ENCODE measurements around the gene DHCR24.

DHCR24 gene

GRCh38 chr1:54811066-54811465 lies 75.9 kb downstream of the DHCR24 start:
- Histone ChIP-seq H4K20me1 (no peaks in the 10 kb centered on the region; a peak in 1 of 22 replicates), H3K27me3 (no peaks in the 10 kb centered on the region), H3K9me3 (replicated peaks in 1 of 11) (no peaks in the 10 kb centered on the region), H3K9ac (no peak overlapping the region), H3K4me2 (no peak overlapping the region), H3K27ac (no peak overlapping the region), H3K36me3 (no peaks in the 10 kb centered on the region), H3K4me3 (no peak overlapping the region), H3K4me1 (peaks cover 0 to 37% (median 8%) of the 10 kb centered on the region in 10 experiments; a peak in 10 of 20 replicates)
- TF ChIP-seq Cebpa-rat (IDR thresholded peaks at IDR 0.05), result no peak

DNA sequence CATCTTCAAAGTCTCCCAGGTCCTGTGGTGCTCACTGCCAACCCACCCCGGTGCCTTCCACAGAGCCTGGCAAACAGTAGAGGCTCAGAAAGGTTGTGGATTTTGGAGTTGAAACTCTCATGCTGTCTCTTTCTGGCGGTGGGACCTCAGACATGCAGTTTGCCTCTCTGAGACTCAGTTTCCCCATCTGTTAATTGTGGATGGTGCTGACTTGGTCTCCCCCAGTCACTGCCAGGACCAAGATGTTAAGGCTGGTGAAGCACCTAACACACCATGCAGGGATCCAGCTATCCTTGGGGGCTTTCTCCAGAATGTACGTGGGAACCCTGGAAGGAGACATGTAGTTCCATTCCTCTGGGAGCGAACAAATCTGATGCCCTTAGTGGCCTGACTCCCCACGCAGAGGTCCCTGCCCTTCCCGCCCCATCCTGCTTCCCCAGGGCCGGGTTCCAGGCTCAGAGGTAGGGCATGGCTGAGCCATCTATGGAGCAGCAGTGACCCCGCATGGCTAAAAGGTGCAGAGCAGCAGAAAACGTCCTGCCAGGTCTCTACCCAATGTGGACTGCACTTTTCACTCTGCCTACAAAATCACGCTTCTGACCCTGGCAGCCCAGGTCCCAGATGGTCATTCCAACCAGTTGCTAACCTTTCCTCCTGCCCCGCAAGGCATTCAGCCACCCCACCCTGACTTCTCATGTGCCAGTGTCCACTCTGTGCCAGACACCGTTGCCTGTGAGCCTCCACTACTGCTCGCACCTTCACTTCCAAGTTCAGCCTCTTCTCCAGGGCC lies 76.6 kb downstream of the DHCR24 start:
- Histone ChIP-seq H3K27ac (no peak overlapping the region), H3K4me1 (peaks cover 0 to 41% (median 8%) of the 10 kb centered on the region in 10 experiments; a peak in 10 of 20 replicates), H4K20me1 (no peaks in the 10 kb centered on the region; a peak in 1 of 22 replicates), H3K4me3 (no peak overlapping the region), H3K9ac (no peak overlapping the region; a peak in 1 of 22 replicates), H3K36me3 (no peaks in the 10 kb centered on the region), H3K9me3 (replicated peaks in 1 of 11) (no peaks in the 10 kb centered on the region), H3K4me2 (no peak overlapping the region), H3K27me3 (no peaks in the 10 kb centered on the region)
- TF ChIP-seq Cebpa-rat (IDR thresholded peaks at IDR 0.05), result no peak

DNA sequence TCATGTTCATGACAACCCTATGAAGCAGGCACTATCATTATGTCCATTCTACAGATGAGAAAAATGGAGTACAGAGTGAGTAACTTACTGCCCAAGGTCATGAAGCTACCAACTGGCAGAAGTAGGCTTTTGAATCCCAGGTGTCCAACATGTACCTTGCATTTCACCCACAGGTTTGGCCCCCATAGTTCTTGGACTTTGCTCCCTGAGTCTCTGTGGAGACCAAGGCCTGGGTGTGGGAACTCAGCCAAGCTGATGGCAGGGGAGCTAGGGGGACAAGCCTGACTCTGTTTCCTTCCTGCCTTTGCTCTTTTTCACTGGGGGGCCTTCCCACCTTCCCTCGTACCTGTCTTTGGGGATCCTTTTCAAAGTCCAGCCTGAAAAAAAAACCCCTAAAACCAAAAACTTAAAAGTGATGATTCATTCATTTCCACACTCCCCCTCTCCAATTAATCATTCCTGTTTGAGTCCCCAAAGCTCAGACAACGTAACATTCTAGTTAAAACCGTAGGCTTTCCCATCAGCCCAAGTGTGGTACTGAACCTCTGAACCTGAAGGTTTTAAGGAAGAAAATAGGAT lies 77.4 kb downstream of the DHCR24 start:
- no peaks in the 10 kb centered on the region for H3K27me3 ChIP-seq
- no peaks in the 10 kb centered on the region for H3K9me3 ChIP-seq (replicated peaks in 1 of 11)

GRCh38 chr1:54808443-54809207 lies 78.4 kb downstream of the DHCR24 start:
- Histone ChIP-seq H4K20me1 (no peaks in the 10 kb centered on the region; a peak in 1 of 22 replicates), H3K4me2 (peak overlapping the region in 3 of 11 experiments; percentile 13 to 75 (median 72); a peak in 2 of 22 replicates), H3K27me3 (no peaks in the 10 kb centered on the region), H3K9ac (no peak overlapping the region), H3K27ac (no peak overlapping the region), H3K36me3 (no peaks in the 10 kb centered on the region), H3K4me1 (peaks cover 0 to 54% (median 8%) of the 10 kb centered on the region in 10 experiments; a peak in 10 of 20 replicates), H3K9me3 (replicated peaks in 1 of 11) (no peaks in the 10 kb centered on the region), H3K4me3 (no peak overlapping the region)
- no peak for TF ChIP-seq Cebpa-rat (IDR thresholded peaks at IDR 0.05)

More for the DNA sequence above, 77.4 kb downstream of the DHCR24 start:
- no peak overlapping the region for H3K9ac ChIP-seq
- H3K36me3 ChIP-seq, result no peaks in the 10 kb centered on the region
- no peak overlapping the region for H3K4me2 ChIP-seq
- H3K4me1 ChIP-seq, result peaks cover 0 to 47% (median 8%) of the 10 kb centered on the region in 10 experiments; a peak in 10 of 20 replicates
- no peaks in the 10 kb centered on the region; a peak in 1 of 22 replicates for H4K20me1 ChIP-seq
- no peak overlapping the region for H3K27ac ChIP-seq
- no peak for TF ChIP-seq Cebpa-rat (IDR thresholded peaks at IDR 0.05)
- H3K4me3 ChIP-seq, result no peak overlapping the region

DNA sequence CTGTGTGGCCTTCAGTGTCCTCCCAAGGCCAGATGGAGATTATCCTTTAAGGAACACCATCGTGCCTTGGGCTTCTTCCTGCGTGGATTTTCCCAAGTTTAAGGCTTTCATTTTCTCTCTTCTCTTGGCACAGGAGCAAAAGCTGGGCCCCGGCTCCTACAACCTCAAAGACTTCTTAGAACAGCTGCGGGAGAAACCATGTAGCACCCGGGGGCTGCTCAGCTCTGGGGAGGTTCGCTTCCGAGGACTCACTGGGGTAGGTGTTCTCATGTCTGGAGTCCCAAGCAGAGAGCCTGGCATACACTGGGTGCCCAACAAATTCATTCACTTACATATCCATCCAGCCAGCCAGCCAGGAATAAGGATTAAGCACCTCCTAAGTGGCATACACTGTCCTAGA lies 79.2 kb downstream of the DHCR24 start:
- Histone ChIP-seq H4K20me1 (no peaks in the 10 kb centered on the region; a peak in 1 of 22 replicates), H3K27ac (peak overlapping the region in 4 of 11 experiments; percentile 4 to 60 (median 38); a peak in 5 of 22 replicates)

GRCh38 chr1:54806931-54807611 lies 79.9 kb downstream of the DHCR24 start:
- Histone ChIP-seq H3K4me3 (no peak overlapping the region), H3K36me3 (no peaks in the 10 kb centered on the region), H3K9me3 (replicated peaks in 1 of 11) (no peaks in the 10 kb centered on the region), H3K9ac (peak overlapping the region in 3 of 11 experiments; percentile 22 to 36 (median 25); a peak in 3 of 22 replicates), H3K4me1 (peaks cover 0 to 54% (median 8%) of the 10 kb centered on the region in 10 experiments; a peak in 10 of 20 replicates), H3K27me3 (no peaks in the 10 kb centered on the region), H4K20me1 (no peaks in the 10 kb centered on the region; a peak in 1 of 22 replicates), H3K4me2 (peak overlapping the region in 5 of 11 experiments; percentile 51 to 77 (median 72); a peak in 10 of 22 replicates), H3K27ac (peak overlapping the region in 4 of 11 experiments; percentile 4 to 60 (median 38); a peak in 5 of 22 replicates)
- no peak for TF ChIP-seq Cebpa-rat (IDR thresholded peaks at IDR 0.05)

More for the DNA sequence above, 79.2 kb downstream of the DHCR24 start:
- Histone ChIP-seq H3K36me3 (no peaks in the 10 kb centered on the region), H3K4me2 (peak overlapping the region in 5 of 11 experiments; percentile 51 to 77 (median 72); a peak in 10 of 22 replicates), H3K4me3 (no peak overlapping the region), H3K27me3 (no peaks in the 10 kb centered on the region), H3K9ac (peak overlapping the region in 3 of 11 experiments; percentile 22 to 36 (median 25); a peak in 3 of 22 replicates), H3K9me3 (replicated peaks in 1 of 11) (no peaks in the 10 kb centered on the region), H3K4me1 (peaks cover 0 to 54% (median 8%) of the 10 kb centered on the region in 10 experiments; a peak in 10 of 20 replicates)
- no peak for TF ChIP-seq Cebpa-rat (IDR thresholded peaks at IDR 0.05)

DNA sequence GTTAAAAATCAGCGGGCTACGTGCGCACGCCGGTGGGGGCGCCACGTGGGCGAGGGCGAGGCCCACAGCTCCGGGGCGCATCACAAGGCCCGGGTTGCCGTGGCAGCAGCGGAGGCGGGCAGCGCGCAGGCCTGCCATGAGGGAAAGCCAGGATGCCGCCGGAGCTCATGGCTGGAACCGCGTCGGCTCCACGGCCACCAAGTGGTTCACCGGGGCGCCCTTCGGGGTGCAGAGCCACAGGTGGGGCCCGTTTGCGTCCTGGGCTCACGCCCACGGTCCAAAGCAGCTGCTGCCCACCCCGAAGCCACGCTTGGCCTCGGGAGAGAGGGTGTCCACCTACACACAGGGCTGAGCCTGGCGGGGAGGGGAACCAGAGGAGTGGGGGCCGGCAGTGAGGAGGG lies 81.0 kb downstream of the DHCR24 start:
- Histone ChIP-seq H3K4me3 (no peak overlapping the region), H3K4me2 (no peak overlapping the region; a peak in 1 of 22 replicates), H4K20me1 (no peaks in the 10 kb centered on the region; a peak in 1 of 22 replicates), H3K36me3 (no peaks in the 10 kb centered on the region), H3K4me1 (peaks cover 0 to 54% (median 8%) of the 10 kb centered on the region in 10 experiments; a peak in 10 of 20 replicates), H3K9me3 (replicated peaks in 1 of 11) (no peaks in the 10 kb centered on the region), H3K9ac (no peak overlapping the region), H3K27ac (peak overlapping the region in 2 of 11 experiments; percentile 7 to 22; a peak in 1 of 22 replicates), H3K27me3 (no peaks in the 10 kb centered on the region)
- no peak for TF ChIP-seq Cebpa-rat (IDR thresholded peaks at IDR 0.05)

- H3K9ac ChIP-seq, result no peak overlapping the region
- H3K27ac ChIP-seq, result no peak overlapping the region
- peaks cover 0 to 54% (median 8%) of the 10 kb centered on the region in 10 experiments; a peak in 10 of 20 replicates for H3K4me1 ChIP-seq
- TF ChIP-seq Cebpa-rat (IDR thresholded peaks at IDR 0.05), result no peak
- peak overlapping the region in 1 of 11 experiments; percentile 57; a peak in 2 of 22 replicates for H3K4me2 ChIP-seq
- H3K4me3 ChIP-seq, result no peak overlapping the region
- H4K20me1 ChIP-seq, result no peaks in the 10 kb centered on the region
- H3K27me3 ChIP-seq, result no peaks in the 10 kb centered on the region; a peak in 1 of 22 replicates
- H3K36me3 ChIP-seq, result no peaks in the 10 kb centered on the region
- no peaks in the 10 kb centered on the region for H3K9me3 ChIP-seq (replicated peaks in 1 of 11)
Observed at GRCh38 chr1:54805466-54805865, 81.5 kb downstream of the DHCR24 start.
